SU-DHL-6 (cell line): Measurements from ENCODE around the gene ST3GAL3.

Experiments used
- H2AFZ ChIP-seq: fragments of 200-600 bp; sonication (generic); 2 replicates; pipeline ENCODE4 v1.6.1; 2014; ENCODE audit warnings: low read depth, mild to moderate bottlenecking, moderate library complexity, mixed read lengths, antibody characterized with exemption, low read length; ENCODE audit not compliant: severe bottlenecking
- H3F3A ChIP-seq: fragments of 200-600 bp; shearing (Covaris generic); 2 replicates; pipeline ENCODE4 v1.6.0; 2016; ENCODE audit warnings: antibody characterized with exemption, mild to moderate bottlenecking; ENCODE audit not compliant: insufficient read depth
- H3K27ac ChIP-seq: fragments of 200-600 bp; sonication (generic); 2 replicates; pipeline ENCODE4 v1.5.1; 2016; ENCODE audit warnings: low read depth, mild to moderate bottlenecking, low read length, moderate library complexity, mixed read lengths
- H3K27me3 ChIP-seq: fragments of 200-600 bp; sonication (generic), shearing (Covaris generic); 2 replicates; pipeline ENCODE4 v1.6.0; 2014; ENCODE audit warnings: mild to moderate bottlenecking, low read length
- H3K36me3 ChIP-seq: fragments of 200-600 bp; sonication (generic); 2 replicates; pipeline ENCODE4 v1.6.1; 2014; ENCODE audit warnings: mild to moderate bottlenecking, low read length, mixed read lengths
- H3K4me2 ChIP-seq: fragments of 300-600, 200-600 bp; shearing (Covaris generic), sonication (generic); 2 replicates; pipeline ENCODE4 v1.6.0; 2014; ENCODE audit warnings: low read length, low read depth, mild to moderate bottlenecking; ENCODE audit not compliant: poor library complexity, severe bottlenecking
- H3K4me3 ChIP-seq: fragments of 200-600 bp; sonication (generic); 2 replicates; pipeline ENCODE4 v1.5.1; 2014; ENCODE audit warnings: antibody characterized with exemption, low read length, mild to moderate bottlenecking, mixed read lengths; ENCODE audit not compliant: insufficient read depth, poor library complexity, severe bottlenecking
- H3K79me2 ChIP-seq: fragments of 200-600 bp; sonication (generic); 2 replicates; pipeline ENCODE4 v1.6.1; 2014; ENCODE audit warnings: mild to moderate bottlenecking, low read length, moderate library complexity; ENCODE audit not compliant: insufficient read depth
- H3K9ac ChIP-seq: fragments of 200-600 bp; sonication (generic); 2 replicates; pipeline ENCODE4 v1.7.0; 2014; ENCODE audit warnings: mild to moderate bottlenecking, low read length
- H3K9me2 ChIP-seq: fragments of 200-600 bp; sonication (generic); replicated peaks from 2 replicates; pipeline ENCODE4 v1.6.1; 2014; ENCODE audit warnings: low read length; ENCODE audit not compliant: insufficient read depth
- H3K9me3 ChIP-seq: fragments of 200-600 bp; sonication (generic); 2 replicates; pipeline ENCODE4 v1.6.1; 2014; ENCODE audit warnings: low read length, mixed read lengths; ENCODE audit not compliant: insufficient read depth
- H4K20me1 ChIP-seq: fragments of 200-600 bp; sonication (generic); 2 replicates; pipeline ENCODE4 v1.6.1; 2014; ENCODE audit warnings: low read depth, mild to moderate bottlenecking, antibody characterized with exemption, low read length, moderate library complexity, mixed read lengths
- CTCF ChIP-seq: fragments of 200-600 bp; sonication (generic); IDR thresholded peaks from one replicate; pipeline ENCODE4 v1.5.1; 2017; ENCODE audit warnings: antibody characterized with exemption, mild to moderate bottlenecking, low read length, moderate library complexity; ENCODE audit not compliant: insufficient read depth, poor library complexity, severe bottlenecking
- EZH2phosphoT487 ChIP-seq: fragments of 200-600 bp; sonication (generic), shearing (Covaris generic); conservative IDR thresholded peaks from 2 replicates; pipeline ENCODE4 v1.6.1; 2018; ENCODE audit warnings: mild to moderate bottlenecking, antibody characterized with exemption, low read length, moderate library complexity, mixed read lengths

The ST3GAL3 gene

GRCh38 chr1:43885279-43885801, 178.0 kb downstream of the ST3GAL3 start:
- H3K27me3 ChIP-seq = no peaks in the 10 kb centered on the region
- no peaks in the 10 kb centered on the region for H3F3A ChIP-seq
- no peak overlapping the region for H3K27ac ChIP-seq
- H4K20me1 ChIP-seq = no peaks in the 10 kb centered on the region
- TF ChIP-seq EZH2phosphoT487 (no peak), CTCF (no peak)
- no peak overlapping the region for H2AFZ ChIP-seq
- H3K9me3 ChIP-seq = no peaks in the 10 kb centered on the region
- no peaks in the 10 kb centered on the region for H3K9me2 ChIP-seq
- H3K79me2 ChIP-seq = no peaks in the 10 kb centered on the region
- H3K36me3 ChIP-seq = no peaks in the 10 kb centered on the region
- H3K4me2 ChIP-seq = no peak overlapping the region
- H3K9ac ChIP-seq = no peak overlapping the region
- H3K4me3 ChIP-seq = no peak overlapping the region

GRCh38 chr1:43887748-43888147, 180.4 kb downstream of the ST3GAL3 start:
- no peak overlapping the region for H3K4me3 ChIP-seq
- no peak overlapping the region for H3K4me2 ChIP-seq
- no peaks in the 10 kb centered on the region for H3K9me2 ChIP-seq
- H3K36me3 ChIP-seq = no peaks in the 10 kb centered on the region
- no peak overlapping the region for H3K27ac ChIP-seq
- H2AFZ ChIP-seq = no peak overlapping the region
- H4K20me1 ChIP-seq = no peaks in the 10 kb centered on the region
- TF ChIP-seq CTCF = no peak
- no peaks in the 10 kb centered on the region for H3F3A ChIP-seq
- H3K9ac ChIP-seq = no peak overlapping the region
- no peaks in the 10 kb centered on the region for H3K27me3 ChIP-seq
- H3K9me3 ChIP-seq = no peaks in the 10 kb centered on the region
- H3K79me2 ChIP-seq = no peaks in the 10 kb centered on the region

- Histone ChIP-seq H3K9ac (no peak overlapping the region), H3K27ac (no peak overlapping the region), H3K9me3 (no peaks in the 10 kb centered on the region), H3F3A (no peaks in the 10 kb centered on the region), H3K36me3 (no peaks in the 10 kb centered on the region), H3K9me2 (no peaks in the 10 kb centered on the region), H3K4me3 (no peak overlapping the region), H3K4me2 (no peak overlapping the region), H4K20me1 (no peaks in the 10 kb centered on the region), H3K79me2 (no peaks in the 10 kb centered on the region), H3K27me3 (no peaks in the 10 kb centered on the region), H2AFZ (no peak overlapping the region)
- TF ChIP-seq EZH2phosphoT487 = no peak
- TF ChIP-seq CTCF = no peak
These were observed 183.5 kb downstream of the ST3GAL3 start for GRCh38 chr1:43890815-43891214.
